Measurements from ENCODE around the gene KIAA0408.
A peak's percentile ranks its signal among the peaks of the same experiment; 100 is the strongest.

Gene KIAA0408

GRCh38 chr6:127459231-127459641 is at the start of gene KIAA0408:
Gene KIAA0408 (minus strand): TSS chr6:127459389. CDS start chr6:127453981, 5,408 bp downstream.
- no peak for DNase-seq

DNA sequence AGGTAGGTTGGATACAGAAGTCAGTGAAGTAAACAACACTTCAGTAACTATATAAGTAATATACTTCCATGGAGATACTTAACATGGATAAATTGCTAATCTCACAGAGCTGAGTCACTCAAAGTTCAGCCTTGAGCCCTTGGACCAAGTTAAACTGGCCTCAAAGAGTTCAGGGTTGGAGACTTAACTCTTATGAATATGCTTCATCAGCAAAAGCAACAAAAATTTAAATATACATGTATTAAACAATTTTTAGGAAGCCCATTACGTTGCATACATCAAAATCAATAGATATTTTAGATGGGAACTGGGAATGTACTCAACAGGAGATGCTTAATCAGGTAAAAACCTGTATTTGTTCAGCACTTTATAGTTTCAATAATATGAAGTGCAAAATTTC is 47.7 kb upstream of the KIAA0408 start:
- DNase-seq = no peak

DNA sequence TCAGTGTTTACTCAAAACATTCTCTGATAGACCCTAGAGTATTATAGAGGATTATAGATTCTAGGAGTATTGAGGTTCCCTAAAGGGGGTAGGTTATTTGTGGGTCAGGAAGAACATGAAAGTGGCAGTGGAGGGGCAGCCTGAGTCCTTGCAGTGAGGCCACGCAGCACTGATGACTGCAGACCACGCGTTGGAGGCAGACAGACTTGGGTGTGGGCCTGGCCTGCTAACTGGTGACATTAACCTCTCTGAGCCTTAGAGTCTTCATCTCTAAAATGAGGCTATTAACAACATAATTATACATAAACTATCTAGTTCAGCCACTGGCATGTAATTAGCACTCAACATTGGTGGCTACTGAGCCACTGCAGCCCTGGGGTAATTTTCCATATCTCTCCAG is 43.8 kb upstream of the KIAA0408 start:
- DNase-seq = no peak

DNA sequence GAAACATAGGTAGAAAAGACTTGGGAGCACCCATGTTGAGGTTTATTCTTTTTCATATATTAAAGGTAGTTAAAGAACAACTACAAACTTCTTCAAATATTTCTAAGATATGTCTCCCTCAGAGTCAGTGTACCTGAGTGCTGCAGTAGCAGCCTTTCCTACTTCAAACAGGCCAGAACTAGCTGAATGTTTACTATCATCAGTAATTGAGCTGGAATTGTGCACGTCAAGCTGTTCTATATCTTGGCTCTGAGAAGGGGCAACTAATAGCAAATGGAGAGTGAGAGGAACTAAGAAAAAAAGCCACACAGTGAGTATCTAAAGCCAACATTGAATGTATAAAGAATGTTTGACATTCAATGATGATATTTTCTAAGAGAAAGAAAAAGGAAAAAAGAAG is 38.2 kb upstream of the KIAA0408 start:
- DNase-seq = no peak

GRCh38 chr6:127496471-127496870 is 37.3 kb upstream of the KIAA0408 start:
- DNase-seq = no peak

DNA sequence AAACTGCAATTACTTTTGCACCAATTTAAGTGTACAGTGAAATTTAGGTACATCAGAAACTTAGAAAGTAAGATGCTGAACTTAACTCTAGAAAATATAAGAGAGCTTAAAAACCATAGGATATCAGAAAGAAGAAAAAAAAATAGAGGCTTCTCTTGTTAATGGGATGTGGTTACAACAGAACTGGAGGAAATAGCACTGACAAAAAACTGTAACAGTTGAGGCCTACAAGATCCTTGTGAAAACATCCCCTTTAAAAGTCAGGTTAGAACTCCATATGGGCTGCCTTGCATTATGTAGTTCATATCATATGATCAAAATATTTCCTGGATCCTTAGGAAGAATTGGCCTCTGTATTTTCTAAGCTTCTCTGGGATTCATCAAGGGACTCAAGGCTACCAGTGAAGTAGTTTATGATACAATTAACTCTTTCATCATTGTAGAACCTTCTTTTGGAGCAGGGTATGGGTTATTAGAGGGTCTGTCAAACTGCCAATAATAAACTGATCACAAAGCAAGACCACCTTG is 35.1 kb upstream of the KIAA0408 start:
- no peak for DNase-seq

DNA sequence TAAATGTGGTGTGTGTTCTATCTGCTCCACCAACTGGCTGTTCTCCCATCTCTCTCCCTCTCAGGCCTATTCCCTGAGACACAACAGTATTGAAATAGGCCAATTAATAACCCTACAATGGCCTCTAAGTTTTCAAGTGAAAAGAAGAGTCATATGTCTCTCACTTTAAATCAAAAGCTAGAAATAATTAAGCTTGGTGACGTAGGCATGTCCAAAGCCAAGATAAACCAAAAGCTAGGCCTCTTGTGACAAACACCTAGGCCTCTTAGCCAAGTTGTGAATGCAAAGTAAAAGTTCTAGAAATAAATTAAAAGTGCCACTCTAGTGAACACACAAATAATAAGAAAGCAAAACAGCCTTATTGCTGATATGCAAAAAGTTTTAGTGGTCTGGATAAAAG is 30.1 kb upstream of the KIAA0408 start:
- no peak for DNase-seq

DNA sequence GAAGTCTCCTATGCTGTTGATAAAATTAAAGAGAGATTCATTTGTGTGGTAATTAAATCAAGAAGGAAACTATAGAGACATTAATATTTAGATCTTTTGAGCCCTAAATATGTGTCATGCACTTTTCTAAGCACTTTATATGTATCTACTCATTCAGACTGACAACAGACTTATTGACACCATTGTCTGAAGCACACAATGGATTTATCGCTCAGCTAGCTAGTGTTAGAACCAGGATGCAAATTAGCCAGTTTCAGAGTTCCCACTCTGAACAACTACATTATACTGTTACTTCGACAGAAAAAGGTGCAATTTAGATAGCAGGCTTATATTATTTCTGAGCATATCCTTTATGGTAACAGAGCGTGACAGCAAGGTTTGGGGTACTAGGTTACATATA is 27.7 kb upstream of the KIAA0408 start:
- no peak for DNase-seq

GRCh38 chr6:127484212-127484863 is 25.1 kb upstream of the KIAA0408 start:
- no peak for DNase-seq

- no peak for DNase-seq
Measured at GRCh38 chr6:127483399-127484055, 24.3 kb upstream of the KIAA0408 start.

- no peak for DNase-seq
Measured at GRCh38 chr6:127482325-127482724, 23.1 kb upstream of the KIAA0408 start.

DNA sequence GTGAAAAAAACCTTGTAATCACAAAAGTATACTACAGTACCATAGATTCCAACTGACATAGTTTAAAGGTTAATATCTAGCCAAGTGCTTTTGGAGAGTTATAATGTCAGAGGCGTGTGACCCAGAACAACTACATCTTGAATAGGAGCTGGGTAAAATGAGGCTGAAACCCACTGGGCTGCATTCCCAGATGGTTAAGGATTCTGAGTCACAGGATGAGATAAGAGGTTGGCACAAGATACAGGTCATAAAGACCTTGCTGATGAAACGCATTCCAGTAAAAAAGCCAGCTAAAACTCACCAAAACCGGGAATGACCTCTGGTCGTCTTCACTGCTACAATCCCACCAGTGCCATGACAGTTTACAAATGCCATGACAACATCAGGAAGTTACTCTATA is 22.4 kb upstream of the KIAA0408 start:
- DNase-seq = no peak

DNA sequence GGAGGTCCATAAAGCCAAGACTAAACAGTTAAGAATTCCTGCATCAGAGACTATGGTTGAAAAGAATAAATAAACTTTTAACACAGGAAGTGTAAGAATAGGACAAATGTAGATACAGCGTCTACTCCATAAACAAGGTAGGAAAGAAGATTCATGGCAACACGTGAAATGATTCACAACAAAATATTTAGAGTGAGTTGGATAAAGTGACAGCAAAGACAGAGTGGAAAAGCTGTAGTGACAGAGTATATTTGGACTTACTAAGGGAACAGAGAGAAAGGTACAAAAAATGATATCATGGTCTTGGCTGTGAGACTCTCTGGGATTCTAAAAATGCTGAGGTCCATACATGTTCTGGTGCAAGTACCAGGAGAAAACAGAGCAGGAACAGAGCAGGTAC is 21.9 kb upstream of the KIAA0408 start:
- no peak for DNase-seq

- no peak for DNase-seq
Measured at GRCh38 chr6:127477658-127478057, 18.5 kb upstream of the KIAA0408 start.

DNA sequence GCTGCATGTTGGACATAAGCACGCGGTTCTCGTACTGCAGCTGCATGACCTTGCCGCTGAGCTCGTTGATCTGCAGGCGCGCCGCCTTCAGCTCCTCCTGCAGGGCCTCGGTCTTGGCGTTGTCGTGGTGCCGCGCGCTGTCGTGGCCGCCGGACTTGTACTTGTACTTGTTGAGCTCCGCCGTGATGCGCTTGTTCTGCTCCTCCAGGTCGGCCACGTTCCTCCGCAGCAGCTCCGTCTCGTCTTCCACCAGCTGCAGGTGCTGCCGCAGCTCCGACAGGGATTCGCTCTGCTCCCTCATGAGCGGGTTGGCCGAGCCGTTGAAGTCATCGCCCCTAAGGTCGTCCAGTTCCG is 16.6 kb upstream of the KIAA0408 start:
- no peak for DNase-seq

- DNase-seq = no peak
Measured at GRCh38 chr6:127475135-127475822, 16.1 kb upstream of the KIAA0408 start.

GRCh38 chr6:127471379-127472255 is 12.4 kb upstream of the KIAA0408 start:
- DNase-seq = no peak

GRCh38 chr6:127468936-127469335 is 9.7 kb upstream of the KIAA0408 start:
- DNase-seq = no peak

DNA sequence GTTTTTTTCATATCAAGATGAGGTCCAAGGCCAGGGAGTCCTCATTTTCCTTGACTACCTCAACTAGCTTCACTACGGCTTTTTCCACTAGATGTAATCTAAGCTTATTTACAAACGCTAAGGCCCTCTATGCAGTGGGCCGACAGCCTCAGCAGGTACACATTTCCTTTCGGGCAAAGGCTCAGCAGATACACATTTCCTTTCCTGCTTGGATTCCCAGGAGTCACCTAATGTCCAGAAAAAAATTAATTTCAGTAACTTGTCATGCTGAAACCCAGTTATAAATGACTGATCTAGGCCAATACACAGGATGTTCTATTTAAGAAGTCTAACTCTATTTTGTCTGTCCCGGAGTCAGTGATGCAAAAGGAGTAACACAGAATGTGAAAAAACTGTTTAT is 7.2 kb upstream of the KIAA0408 start:
- DNase-seq = no peak

DNA sequence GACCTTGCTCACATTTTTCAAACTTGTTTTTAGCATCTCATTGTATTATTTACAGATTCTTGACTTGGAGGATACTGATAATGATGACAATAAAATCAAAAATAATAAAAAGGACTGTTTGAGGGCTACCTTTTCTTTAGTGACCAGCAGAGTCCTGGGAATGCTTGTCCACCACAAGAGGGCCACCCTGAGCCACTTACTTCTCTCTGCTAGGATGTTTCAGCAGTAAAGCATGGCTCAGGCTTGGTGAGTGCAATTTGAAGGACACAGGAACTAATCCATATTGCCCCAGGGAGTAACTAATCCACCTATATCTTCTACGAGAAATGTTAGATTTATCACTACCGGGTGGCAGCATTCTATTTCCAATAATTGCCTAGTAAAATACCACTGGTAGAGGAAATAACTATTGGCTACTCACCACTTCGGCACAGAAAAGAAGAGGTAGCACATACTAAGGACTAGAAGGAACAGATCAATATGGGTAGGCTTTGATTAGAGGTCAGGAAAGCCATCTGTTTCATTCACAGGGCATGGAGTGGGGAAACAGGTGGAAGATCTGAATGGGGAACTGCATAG is 5.8 kb upstream of the KIAA0408 start:
- peak; percentile 32 for DNase-seq

DNA sequence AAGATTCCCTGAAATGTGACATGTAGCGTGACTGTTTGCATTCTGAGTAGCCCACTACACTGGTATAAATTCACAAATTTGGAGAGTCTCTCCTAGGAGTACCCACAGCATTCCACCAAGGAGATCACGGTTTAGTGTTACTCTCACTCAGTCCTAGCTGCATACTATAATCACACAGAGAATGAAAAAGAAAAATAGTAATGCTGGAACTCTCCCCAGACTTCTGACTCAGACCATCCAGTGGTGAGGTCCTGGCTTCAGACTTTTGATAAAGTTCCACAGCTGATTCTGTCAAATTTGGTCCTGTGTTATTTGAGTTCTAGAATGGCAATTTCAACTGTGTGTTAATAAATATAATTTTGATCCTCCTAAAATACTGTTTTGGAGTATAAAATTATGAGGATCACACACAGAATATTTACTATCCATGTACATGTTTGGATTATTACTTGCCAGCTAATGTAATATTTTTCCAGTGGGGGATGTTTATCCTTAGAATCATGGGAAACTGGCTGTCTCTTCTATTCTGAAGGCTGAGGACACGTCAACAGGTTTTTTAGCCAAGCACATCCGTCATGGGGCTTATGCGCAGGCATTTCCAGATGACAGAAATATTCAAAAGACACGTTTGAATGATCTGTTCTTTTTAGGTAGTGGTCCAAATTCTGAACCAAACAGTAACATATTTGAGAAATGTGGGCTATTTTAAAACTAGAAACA is 5.1 kb upstream of the KIAA0408 start:
- no peak for DNase-seq

- no peak for DNase-seq
Measured at GRCh38 chr6:127463056-127463455, 3.9 kb upstream of the KIAA0408 start.
